Stimulated activated CD4-positive, alpha-beta T cell treated with anti-CD3 and anti-CD28 coated beads, Interleukin-15, amount 100 ng/mL, for 48 hours (primary cell): Measurements from ENCODE around the gene SPOCK1.
"Not testable (repeated sequence)": the region's sequence is repeated elsewhere in the genome, so short reads cannot be mapped to it uniquely, and the experiment has no call there.

Experiments used
- DNase-seq, 2 donors: peaks; one replicate each; pipeline ENCODE4 v3.0.0-alpha.2; 2020; ENCODE audit warnings: low read depth in 2 of 2

SPOCK1 gene

GRCh38 chr5:137395011-137395755 lies 103.9 kb downstream of the SPOCK1 start:
- no peak for DNase-seq

DNA sequence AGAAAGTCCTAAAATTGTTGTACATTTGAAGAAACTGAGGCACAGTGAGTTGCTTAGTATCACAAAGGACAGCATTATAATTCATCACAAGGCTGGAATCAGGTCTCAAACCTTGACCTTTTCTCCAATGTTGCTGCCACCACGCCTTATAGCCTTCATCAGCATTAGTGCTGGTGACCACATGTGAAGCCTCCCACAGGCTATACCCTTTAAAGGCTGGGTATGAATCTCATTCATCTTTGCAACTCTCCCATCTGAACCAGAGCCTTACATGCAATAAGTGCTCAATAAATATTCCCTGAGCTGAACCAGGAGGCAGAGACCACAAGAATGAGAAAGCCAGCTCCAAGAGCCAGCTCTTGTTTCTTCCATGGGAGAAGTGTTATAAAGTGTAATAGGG lies 104.7 kb downstream of the SPOCK1 start:
- no peak for DNase-seq

- DNase-seq: no peak
These were observed 105.7 kb downstream of the SPOCK1 start for GRCh38 chr5:137393196-137393993.

- DNase-seq: no peak
These were observed 106.9 kb downstream of the SPOCK1 start for GRCh38 chr5:137392261-137392660.

DNA sequence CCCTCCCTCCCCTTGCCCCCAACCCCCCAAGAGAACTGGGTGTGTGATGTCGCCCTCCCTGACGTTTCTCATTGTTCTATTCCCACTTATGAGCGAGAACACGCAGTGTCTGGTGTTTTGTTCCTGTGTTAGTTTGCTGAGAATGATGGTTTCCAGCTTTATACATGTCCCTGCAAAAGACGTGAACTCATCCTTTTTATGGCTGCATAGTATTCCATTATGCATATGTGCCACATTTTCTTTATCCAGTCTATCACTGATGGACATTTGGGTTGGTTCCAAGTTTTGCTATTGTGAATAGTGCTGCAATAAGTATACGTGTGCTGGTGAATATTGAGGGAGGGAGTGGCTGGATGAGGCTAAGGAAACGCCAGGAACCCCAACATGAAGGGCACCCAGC lies 108.1 kb downstream of the SPOCK1 start:
- not testable (repeated sequence) for DNase-seq

GRCh38 chr5:137389042-137389441 lies 110.1 kb downstream of the SPOCK1 start:
- DNase-seq: no peak

GRCh38 chr5:137385064-137385463 lies 114.1 kb downstream of the SPOCK1 start:
- no peak for DNase-seq

DNA sequence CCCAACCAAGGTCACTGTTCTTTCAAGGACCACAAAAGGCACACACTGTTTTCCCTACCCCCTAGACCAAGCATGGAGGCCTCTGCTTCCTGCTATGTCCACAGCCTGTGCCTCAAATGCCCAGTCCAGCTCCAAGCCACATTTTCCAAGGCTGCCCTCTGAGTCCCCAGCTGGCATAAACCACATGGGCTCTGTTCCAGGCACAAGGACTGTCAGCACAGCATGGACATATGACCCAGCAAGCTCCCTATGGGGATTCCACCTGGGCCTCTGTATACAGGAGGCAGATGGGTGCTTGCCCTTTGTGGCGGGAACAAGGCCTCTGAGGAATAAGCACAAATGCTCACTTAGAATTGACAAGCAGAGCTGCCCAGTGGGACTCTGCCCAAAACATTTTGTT lies 115.2 kb downstream of the SPOCK1 start:
- DNase-seq: no peak

- no peak for DNase-seq
These were observed 117.6 kb downstream of the SPOCK1 start for GRCh38 chr5:137381555-137381954.

DNA sequence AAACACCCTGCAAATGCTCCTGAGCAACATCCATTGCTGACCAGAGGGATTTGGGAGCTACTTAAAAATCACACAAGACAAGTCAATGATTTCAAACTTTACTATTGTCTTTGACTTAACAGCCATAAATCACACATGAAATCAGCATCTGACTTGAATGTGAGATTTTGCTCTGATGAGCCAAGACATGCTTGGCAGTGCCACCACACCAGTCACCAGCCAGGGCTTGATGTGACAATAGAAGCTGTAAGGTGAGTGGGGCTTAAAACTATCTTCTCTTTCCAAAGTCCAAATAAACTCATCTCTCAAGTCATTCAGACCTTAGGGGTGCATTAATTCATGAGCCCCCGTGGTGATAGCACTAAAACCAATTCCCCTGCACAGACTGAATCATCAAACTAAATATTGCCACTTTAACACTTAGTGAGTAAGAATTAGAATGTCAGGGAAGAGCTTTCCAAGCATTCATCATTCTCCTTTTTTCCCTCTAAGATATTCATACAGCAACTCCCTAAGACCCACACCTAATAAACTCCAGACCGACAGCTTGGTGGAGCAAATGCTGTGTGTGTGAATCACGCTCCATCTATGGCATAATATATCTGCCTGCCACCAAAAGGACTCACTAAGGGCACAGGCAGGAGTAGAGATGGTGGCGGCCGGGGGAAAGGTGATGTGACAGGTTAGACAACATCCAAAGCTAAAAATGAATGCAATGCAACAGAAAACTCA lies 119.4 kb downstream of the SPOCK1 start:
- DNase-seq: no peak

GRCh38 chr5:137375741-137376526 lies 123.2 kb downstream of the SPOCK1 start:
- DNase-seq: no peak

- DNase-seq: no peak
These were observed 124.9 kb downstream of the SPOCK1 start for GRCh38 chr5:137374110-137374714.

DNA sequence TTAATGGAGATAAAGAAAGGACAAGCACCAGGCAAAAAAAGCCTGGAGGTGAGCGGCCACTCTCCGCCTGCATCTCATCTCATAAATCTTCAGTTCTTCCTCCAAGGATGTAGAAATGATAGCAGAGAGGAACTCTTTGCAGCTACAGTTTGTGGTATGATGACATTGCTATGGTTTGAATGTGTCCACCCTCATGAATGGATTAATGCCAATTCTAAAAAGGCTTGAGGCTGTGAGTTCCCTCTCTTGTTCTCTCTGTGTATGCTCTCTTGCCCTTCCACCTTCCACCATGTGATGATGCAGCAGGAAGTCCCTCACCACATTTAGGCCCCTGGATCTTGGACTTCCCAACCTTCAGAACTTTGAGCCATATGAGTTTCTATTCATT lies 126.4 kb downstream of the SPOCK1 start:
- no peak for DNase-seq

DNA sequence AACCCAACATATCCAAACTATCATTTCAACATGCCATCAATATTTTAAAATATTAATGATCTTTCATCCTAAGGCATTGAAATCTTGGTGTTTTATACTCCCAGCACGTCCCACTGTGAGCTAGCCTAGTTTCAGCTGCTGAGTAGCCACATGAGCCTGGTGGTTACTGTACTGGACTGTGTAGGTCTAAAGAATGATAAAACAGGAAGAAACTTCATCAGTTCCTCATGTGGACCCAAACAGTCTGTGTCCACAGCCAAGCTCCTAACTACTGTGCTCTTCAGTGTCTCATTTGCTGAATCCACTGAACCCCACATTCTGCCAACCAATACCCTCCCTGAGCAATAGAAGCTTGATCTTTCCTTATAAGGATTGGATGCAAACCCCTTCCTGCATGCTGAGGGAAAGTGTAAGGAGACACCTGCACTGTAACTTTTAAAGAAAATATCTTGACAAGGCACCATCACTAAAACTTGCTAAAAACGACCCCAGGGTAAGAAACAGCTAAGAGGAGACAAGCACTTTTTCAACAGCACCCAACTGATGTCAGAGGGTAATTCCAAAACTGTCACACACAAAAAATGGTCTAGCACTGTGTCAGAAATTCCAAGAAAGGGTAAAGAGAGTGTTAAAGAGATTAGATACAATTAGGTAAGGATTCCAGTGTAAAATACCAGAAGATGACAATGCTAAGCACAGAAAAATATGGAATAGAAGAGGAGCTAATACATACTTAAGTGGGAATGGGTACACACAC lies 126.9 kb downstream of the SPOCK1 start:
- no peak for DNase-seq

- no peak for DNase-seq
These were observed 128.7 kb downstream of the SPOCK1 start for GRCh38 chr5:137370096-137371071.

DNA sequence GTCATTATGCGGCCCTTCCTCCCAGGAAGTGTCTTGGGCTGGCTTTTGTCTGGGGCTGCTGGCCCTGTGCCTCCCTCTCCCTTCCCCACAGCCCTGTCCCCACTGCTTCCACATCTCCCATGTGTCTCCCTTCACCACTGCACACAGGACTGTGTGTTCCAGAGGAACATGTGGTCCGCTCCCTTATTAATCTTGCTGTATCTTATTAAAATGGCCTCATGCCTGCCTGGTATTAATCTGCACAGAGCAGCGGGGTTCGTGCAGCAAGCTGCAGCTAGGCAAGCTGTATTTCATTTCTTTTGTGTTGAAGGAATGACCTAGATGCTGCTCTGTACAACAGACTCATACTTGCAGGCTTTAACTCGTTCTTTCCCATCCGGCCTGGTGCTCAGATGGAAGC lies 130.5 kb downstream of the SPOCK1 start:
- no peak for DNase-seq

GRCh38 chr5:137367951-137368350 lies 131.2 kb downstream of the SPOCK1 start:
- no peak for DNase-seq

DNA sequence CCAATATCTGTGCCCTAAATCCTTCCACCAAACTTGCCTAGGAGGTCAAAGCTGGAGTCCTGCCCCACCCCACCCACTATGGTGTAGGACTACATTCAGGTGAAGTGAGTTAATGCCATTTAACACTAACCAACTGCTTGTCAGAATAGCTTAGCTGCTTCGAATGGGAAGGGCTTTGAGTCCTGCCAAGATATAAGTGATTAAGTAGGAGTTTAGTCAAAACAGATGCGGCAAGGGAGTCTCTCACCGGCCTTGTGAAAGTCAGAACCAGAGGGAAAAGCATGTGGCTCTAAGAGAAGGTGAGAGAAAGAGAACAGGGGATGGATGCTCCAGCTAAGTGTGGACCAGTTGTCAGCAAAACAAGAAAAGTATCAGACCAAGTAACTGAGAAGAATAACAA lies 132.6 kb downstream of the SPOCK1 start:
- DNase-seq: no peak

- no peak for DNase-seq
These were observed 133.8 kb downstream of the SPOCK1 start for GRCh38 chr5:137365126-137365865.
